ENCODE measurements around the gene PIGU.

GRCh38 chr20:34559311-34560140 is 117.4 kb downstream of the PIGU start:
- TF ChIP-seq EP300 (IDR thresholded peaks at IDR 0.05) (no peak), CTCF (IDR thresholded peaks at IDR 0.05) (no peak), POLR2A (IDR thresholded peaks at IDR 0.05) (no peak), POLR2AphosphoS5 (IDR thresholded peaks at IDR 0.05) (no peak)

Measured in stomach (tissue), 4 donors.